GM12872 (cell line): ENCODE results near the gene CCR9.

Source experiments
- TF ChIP-seq, protein P1 (sequence below): IDR thresholded peaks from 3 replicates; pipeline ENCODE4 v1.5.1; 2011; ENCODE audit warnings: low read depth, mild to moderate bottlenecking, low read length, moderate library complexity; ENCODE audit not compliant: insufficient read depth

CCR9 gene, protein sequence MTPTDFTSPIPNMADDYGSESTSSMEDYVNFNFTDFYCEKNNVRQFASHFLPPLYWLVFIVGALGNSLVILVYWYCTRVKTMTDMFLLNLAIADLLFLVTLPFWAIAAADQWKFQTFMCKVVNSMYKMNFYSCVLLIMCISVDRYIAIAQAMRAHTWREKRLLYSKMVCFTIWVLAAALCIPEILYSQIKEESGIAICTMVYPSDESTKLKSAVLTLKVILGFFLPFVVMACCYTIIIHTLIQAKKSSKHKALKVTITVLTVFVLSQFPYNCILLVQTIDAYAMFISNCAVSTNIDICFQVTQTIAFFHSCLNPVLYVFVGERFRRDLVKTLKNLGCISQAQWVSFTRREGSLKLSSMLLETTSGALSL

DNA sequence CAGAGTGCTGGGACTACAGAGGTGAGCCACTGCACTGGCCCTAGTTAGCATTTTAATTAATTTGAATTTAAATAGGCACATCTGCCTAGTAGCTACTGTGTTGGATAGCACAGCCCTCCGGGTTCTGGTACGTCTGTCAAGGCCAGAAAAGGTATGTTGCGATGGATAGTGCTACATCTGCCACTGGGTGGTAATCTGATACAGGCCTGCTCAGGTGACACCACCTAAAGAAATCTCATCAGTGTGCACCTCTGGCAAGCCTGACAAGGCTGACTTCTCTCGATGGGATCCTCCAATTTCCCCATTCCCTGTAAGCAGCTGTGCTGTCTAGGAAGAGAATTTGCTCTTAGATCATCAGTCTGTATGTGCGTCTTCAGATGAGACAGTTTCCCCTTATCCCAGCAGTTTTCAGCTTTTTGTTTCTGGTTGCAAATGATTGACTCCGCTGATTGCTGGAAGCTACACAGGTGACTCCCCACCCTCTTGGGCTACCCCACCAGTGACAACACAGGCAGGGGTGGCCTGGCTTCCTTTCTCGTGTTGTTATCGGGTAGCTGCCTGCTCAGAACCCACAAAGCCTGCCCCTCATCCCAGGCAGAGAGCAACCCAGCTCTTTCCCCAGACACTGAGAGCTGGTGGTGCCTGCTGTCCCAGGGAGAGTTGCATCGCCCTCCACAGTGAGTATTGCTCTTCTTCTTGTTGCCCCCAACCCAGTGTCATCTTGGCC, at the start of gene CCR9:
TSS of gene CCR9 (plus strand) at position 565 of the 727 bp plus-strand sequence. CDS start 8,391 bp downstream, outside the sequence.
- TF ChIP-seq, protein P1, sequence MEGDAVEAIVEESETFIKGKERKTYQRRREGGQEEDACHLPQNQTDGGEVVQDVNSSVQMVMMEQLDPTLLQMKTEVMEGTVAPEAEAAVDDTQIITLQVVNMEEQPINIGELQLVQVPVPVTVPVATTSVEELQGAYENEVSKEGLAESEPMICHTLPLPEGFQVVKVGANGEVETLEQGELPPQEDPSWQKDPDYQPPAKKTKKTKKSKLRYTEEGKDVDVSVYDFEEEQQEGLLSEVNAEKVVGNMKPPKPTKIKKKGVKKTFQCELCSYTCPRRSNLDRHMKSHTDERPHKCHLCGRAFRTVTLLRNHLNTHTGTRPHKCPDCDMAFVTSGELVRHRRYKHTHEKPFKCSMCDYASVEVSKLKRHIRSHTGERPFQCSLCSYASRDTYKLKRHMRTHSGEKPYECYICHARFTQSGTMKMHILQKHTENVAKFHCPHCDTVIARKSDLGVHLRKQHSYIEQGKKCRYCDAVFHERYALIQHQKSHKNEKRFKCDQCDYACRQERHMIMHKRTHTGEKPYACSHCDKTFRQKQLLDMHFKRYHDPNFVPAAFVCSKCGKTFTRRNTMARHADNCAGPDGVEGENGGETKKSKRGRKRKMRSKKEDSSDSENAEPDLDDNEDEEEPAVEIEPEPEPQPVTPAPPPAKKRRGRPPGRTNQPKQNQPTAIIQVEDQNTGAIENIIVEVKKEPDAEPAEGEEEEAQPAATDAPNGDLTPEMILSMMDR, result no peak

DNA sequence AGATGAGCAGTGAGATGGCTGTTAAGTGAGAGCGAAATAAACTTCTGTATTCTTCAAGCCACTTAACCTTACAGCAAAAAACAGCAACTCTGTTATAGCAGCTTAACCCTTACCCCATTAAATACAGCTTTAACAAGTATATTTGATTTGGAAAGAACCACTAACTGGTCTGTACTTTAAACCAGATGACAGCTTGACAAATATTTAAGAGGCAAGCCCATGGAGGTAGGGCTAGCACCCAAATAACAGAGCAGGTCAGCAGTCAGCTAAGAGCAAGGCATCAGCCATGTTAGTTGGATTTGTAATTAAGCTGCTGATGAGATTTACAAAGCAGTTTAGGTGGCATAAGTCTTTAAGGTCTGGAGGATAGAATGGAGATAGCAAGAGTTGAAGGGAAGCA, 47.9 kb upstream of the CCR9 start:
- TF ChIP-seq, protein P1, result no peak

DNA sequence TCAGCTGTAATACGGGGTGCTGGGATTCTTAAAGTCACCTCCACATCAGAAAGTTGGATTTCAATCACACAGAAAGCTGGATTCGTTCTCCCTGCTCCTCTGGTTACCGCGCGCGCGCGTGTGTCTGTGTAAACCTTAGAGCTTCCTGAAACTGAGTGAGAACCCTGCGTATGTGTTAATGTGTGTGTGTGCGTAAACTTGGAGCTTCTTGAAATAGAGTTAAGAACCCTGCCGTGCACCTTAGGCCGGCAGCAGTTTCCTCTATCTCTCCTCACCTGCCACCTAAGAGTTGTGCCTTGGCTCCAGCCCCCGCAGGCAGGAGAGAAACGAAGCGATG, 45.0 kb upstream of the CCR9 start:
- TF ChIP-seq, protein P1, result no peak

DNA sequence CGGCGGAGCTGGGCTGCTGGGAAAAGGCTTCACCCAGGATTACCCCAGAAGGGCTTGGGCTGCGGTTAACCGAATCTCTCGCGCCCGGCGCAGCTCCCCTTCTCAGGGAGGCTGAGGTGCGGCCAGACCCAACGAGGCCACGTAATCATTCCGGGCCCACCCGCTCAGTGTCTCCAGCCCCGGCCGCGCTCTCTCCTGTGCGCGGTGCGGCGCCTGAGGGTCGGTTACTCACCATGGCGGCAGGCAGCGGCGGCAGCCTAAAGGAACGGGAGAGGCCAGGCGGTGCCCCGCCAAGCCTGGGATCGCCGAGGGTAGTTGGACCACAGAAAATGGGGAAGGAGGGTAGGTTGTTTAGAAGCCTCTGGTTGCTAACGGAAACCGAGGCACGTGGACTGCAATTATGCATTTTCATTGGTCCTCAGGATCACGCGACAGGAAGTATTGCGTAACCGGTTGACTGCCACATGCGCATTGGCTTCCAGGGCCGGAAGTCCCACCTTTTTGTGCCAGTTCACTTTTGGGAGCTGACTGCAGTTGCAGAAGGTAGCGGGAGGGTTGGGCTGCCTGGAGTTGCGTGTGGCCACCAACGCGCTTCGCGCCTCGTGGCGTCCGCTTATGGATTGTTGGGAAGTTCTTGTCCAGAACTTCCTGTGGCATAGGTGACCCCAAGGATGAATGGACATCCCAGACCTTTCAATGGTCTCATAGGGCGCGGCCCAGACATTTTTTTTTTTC, 44.4 kb upstream of the CCR9 start, which contains the start of gene LZTFL1:
TSS of gene LZTFL1 (minus strand) at position 363 of the 735 bp plus-strand sequence. CDS start at position 235, 128 bp downstream.
- TF ChIP-seq, protein P1, result no peak

DNA sequence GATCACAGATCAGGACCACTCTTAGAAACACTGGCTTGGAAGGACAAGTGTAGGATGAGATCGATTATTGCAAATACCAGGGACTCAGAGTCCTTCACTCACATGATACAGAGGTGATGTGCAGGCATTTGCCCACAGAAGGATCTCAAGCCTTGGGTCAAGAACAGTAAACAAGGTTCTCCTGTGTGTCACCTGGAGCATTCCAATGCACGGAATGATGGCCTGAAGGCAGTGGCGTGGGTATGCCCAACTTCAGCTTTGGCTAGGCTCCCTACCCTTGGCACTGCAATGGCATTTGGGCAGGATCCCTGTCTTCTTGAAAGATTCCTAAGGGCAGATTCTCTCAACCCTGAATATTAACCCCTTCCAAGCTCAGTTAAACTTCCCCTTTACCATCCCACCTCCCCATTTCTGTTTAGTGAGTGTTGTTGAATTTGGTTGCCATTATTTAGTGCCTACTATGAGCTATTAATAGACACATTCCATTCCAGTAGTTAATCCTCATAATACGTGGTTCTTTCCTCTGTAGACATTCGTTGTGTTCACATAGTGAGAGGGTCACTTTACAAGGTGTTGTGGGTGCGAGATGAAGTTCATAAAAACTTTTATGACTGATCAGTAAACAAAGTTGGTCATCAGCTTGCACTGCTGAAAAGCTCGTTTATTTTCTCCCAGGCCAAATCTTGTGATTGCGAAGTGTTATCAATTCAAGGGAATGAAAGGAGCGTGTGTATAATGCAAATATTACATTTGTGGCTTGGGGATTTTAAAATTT, 43.3 kb upstream of the CCR9 start:
- TF ChIP-seq, protein P1, result no peak

DNA sequence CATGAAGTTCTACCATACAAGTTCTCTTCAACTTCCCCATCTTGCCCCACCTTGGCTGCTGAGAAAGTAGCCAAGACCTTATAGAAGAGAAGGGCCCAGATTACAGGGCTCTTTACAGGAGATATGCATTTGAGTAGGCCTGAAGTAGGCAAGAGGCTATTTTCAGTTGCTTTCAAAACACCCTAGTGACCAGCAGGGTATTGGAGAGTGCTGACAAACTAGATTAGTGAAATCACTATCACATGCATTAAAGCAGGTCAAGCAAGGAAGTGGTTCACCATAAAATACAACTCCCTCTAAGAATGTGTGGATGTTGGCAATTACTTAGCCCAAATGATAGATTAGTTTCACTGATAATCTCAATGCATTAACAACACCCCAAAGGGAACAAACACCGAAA, 41.7 kb upstream of the CCR9 start:
- TF ChIP-seq, protein P1, result no peak

DNA sequence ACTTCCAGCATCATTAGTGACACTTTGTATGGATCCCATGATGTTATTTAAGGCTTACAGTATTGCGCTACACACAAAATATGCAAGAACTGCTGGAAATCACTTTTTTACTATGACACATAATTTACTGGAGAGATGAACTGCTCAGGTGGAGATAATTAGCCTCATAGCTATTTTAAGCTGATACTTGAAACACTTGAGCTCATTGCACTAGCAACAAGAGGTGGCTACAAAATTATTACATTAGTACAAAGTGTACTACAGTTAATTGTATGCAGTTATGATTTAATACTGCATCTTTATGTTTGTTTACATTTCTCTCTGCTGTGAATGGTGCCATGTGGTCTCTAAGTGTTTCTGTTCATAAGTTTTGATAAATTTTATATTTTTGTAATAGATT, 38.0 kb upstream of the CCR9 start:
- TF ChIP-seq, protein P1, result no peak
